CD4-positive, alpha-beta T cell (primary cell): Measurements from ENCODE around the gene ITPKB. TPM values are rescaled to one million over a fixed set of nuclear protein-coding genes. Genes with fewer than 3 reads are reported as not detected.
A peak's percentile ranks its signal among the peaks of the same experiment; 100 is the strongest.

ENCODE experiments used
- ATAC-seq: fragments of 200-7000 bp; cut with Tn5 transposase; one replicate; pipeline ENCODE4 v1.10.0; 2022; ENCODE audit warnings: mild to moderate bottlenecking; ENCODE audit not compliant: poor library complexity
- CTCF ChIA-PET: fragments of 350-600 bp; sonication (Branson Sonifier 250); formaldehyde crosslinking; loops from one replicate; lab custom pipeline; 2021; ENCODE audit warnings: antibody characterized with exemption, inconsistent platforms; lab: Charles Lee
- POLR2A ChIA-PET: fragments of 350-600 bp; sonication (Branson Sonifier 250); formaldehyde crosslinking; loops from one replicate; lab custom pipeline; 2021; ENCODE audit warnings: antibody characterized with exemption, inconsistent platforms; lab: Charles Lee
- DNase-seq, 14 experiments: peaks; one replicate each; pipeline ENCODE4 v3.0.0-alpha.2; 2013 to 2020; ENCODE audit warnings: mixed read lengths in 2 of 14
- H3K27ac ChIP-seq, 2 donors: one replicate each; pipeline versions ENCODE4 v1.5.1 to v1.7.0; 2013; ENCODE audit warnings: low read length in 2 of 2, low read depth in 1 of 2, mild to moderate bottlenecking in 1 of 2
- H3K27me3 ChIP-seq, 2 experiments: 1 replicate in 1 of 2; 2 replicates in 1 of 2; pipeline versions ENCODE4 v1.6.1 to v1.7.0; 2013; ENCODE audit warnings: low read length in 2 of 2, control low read depth in 1 of 2, mild to moderate bottlenecking in 1 of 2, moderate library complexity in 1 of 2; ENCODE audit not compliant: insufficient read depth in 2 of 2, control insufficient read depth in 1 of 2
- H3K36me3 ChIP-seq: one replicate; pipeline ENCODE4 v1.6.1; 2013; ENCODE audit warnings: low read length, control low read depth; ENCODE audit not compliant: insufficient read depth
- H3K4me1 ChIP-seq: one replicate; pipeline ENCODE4 v1.6.1; 2013; ENCODE audit warnings: low read length, control low read depth; ENCODE audit not compliant: insufficient read depth
- H3K4me3 ChIP-seq: one replicate; pipeline ENCODE4 v1.5.1; 2013; ENCODE audit warnings: mild to moderate bottlenecking, low read length, moderate library complexity
- H3K9me3 ChIP-seq, 2 experiments: 1 replicate in 1 of 2; 2 replicates in 1 of 2; pipeline versions ENCODE4 v1.6.1 to v1.7.0; 2013; ENCODE audit warnings: low read length in 2 of 2, mild to moderate bottlenecking in 2 of 2, control low read depth in 1 of 2, moderate library complexity in 1 of 2; ENCODE audit not compliant: control insufficient read depth in 1 of 2, insufficient read depth in 1 of 2
- H3K27ac Mint-ChIP-seq: one replicate; pipeline ENCODE4 v1.8.0; 2020; ENCODE audit warnings: mixed read lengths
- H3K27me3 Mint-ChIP-seq: one replicate; pipeline ENCODE4 v1.8.0; 2021; ENCODE audit warnings: mixed read lengths
- H3K36me3 Mint-ChIP-seq: one replicate; pipeline ENCODE4 v1.8.0; 2021; ENCODE audit warnings: low read depth, mixed read lengths
- H3K4me1 Mint-ChIP-seq: one replicate; pipeline ENCODE4 v1.8.0; 2021; ENCODE audit warnings: low read depth, mixed read lengths
- H3K4me3 Mint-ChIP-seq: one replicate; pipeline ENCODE4 v1.8.0; 2020; ENCODE audit warnings: mild to moderate bottlenecking, mixed read lengths
- H3K9me3 Mint-ChIP-seq: one replicate; pipeline ENCODE4 v1.8.0; 2020; ENCODE audit warnings: mixed read lengths
- CTCF ChIP-seq: fragments of 200-600 bp; IDR thresholded peaks from one replicate; pipeline ENCODE4 v1.8.0; 2022; ENCODE audit warnings: antibody characterized with exemption, mild to moderate bottlenecking
- intact Hi-C, 2 experiments: fragments of 100-400 bp; cut with DNase I in 1 of 2; cut with micrococcal nuclease in 1 of 2; formaldehyde crosslinking; loops; one replicate each; pipeline versions ENCODE4 v1.15.1 to v1.9.0; 2023 to 2025; cut with DNase I, micrococcal nuclease
- total RNA-seq, 174 experiments: library from RNA in 2 of 174; stranded (reverse) in 2 of 174; gene quantifications; one replicate each; pipeline ENCODE4 v1.2.3 and lab custom pipeline; 2021 to 2026

The ITPKB gene
- total RNA-seq, 2 experiments from 2014 or later: 565 to 583 TPM

- Histone ChIP-seq H3K36me3 (peaks cover 20% of the 10 kb centered on the region), H3K4me3 (no peak overlapping the region), H3K9me3 (no peaks in the 10 kb centered on the region), H3K4me1 (peaks cover 98% of the 10 kb centered on the region), H3K27me3 (no peaks in the 10 kb centered on the region), H3K27ac (peak overlapping the region; percentile 86 to 93)
- intact Hi-C loops: no loop called here
- no peak for TF ChIP-seq CTCF
- peak overlapping the region; percentile 98 for H3K27ac Mint-ChIP-seq
- no peaks in the 10 kb centered on the region for H3K9me3 Mint-ChIP-seq
- peaks cover 99% of the 10 kb centered on the region for H3K4me1 Mint-ChIP-seq
- DNase-seq (no peak), ATAC-seq (no peak)
- peak overlapping the region; percentile 87 for H3K4me3 Mint-ChIP-seq
- ChIA-PET POLR2A (interaction anchor here (0.9 to 5.1 kb wide), 9 partner anchors 8 to 204 kb away, joined by 3 to 40 read pairs (median 7); no protein-coding TSS in a partner anchor), CTCF (interaction anchor here (1.2 kb wide), 2 partner anchors 44 to 149 kb away, joined by 3 read pairs; no protein-coding TSS in a partner anchor)
- H3K36me3 Mint-ChIP-seq: peaks cover 74% of the 10 kb centered on the region
- H3K27me3 Mint-ChIP-seq: no peaks in the 10 kb centered on the region
Measured at GRCh38 chr1:226679262-226679661, 59.8 kb downstream of the ITPKB start.

GRCh38 chr1:226678701-226679100 is 60.4 kb downstream of the ITPKB start:
- intact Hi-C loops: no loop called here
- peaks cover 98% of the 10 kb centered on the region for H3K4me1 Mint-ChIP-seq
- Histone ChIP-seq H3K36me3 (peaks cover 20% of the 10 kb centered on the region), H3K27ac (peak overlapping the region; percentile 86 to 93), H3K4me3 (peak overlapping the region; percentile 1), H3K4me1 (peaks cover 98% of the 10 kb centered on the region), H3K9me3 (no peaks in the 10 kb centered on the region), H3K27me3 (no peaks in the 10 kb centered on the region)
- no peaks in the 10 kb centered on the region for H3K9me3 Mint-ChIP-seq
- H3K27ac Mint-ChIP-seq: peak overlapping the region; percentile 98
- TF ChIP-seq CTCF: no peak
- DNase-seq (peak in 5 of 14 experiments; percentile 33 to 82 (median 67)), ATAC-seq (no peak)
- peaks cover 71% of the 10 kb centered on the region for H3K36me3 Mint-ChIP-seq
- H3K27me3 Mint-ChIP-seq: no peaks in the 10 kb centered on the region
- peak overlapping the region; percentile 87 for H3K4me3 Mint-ChIP-seq
- ChIA-PET POLR2A (interaction anchor here (0.9 to 5.1 kb wide), 9 partner anchors 9 to 205 kb away, joined by 3 to 40 read pairs (median 8); no protein-coding TSS in a partner anchor), CTCF (interaction anchor here (1.7 to 3.3 kb wide), 2 partner anchors 9 to 45 kb away, joined by 5 to 22 read pairs; no protein-coding TSS in a partner anchor)

DNA sequence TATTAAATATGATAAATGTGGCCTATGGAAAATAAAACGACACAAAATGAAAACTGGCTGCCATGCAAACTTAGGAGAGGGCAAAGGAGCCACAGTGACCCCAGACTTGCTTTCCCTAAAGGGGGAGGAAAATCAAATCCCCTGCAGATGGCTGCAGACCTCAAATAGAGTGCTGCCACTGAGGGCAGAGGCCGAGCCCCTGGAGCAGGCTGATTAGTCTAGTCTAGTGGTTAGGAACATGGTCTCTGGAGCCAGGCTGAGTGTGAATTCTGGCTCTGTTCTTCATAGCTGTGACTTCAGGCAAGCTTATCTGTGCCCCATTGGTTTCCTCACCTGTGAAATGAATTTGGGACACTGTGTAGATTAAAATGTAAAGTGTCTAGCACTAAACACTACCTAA is 60.8 kb downstream of the ITPKB start:
- CTCF ChIA-PET: interaction anchor here (1.5 to 3.3 kb wide), 3 partner anchors 9 to 53 kb away, joined by 5 to 22 read pairs (median 5); no protein-coding TSS in a partner anchor

More for the DNA sequence above, 60.8 kb downstream of the ITPKB start:
- peak overlapping the region; percentile 86 to 93 for H3K27ac ChIP-seq
- no peaks in the 10 kb centered on the region for H3K9me3 ChIP-seq
- H3K9me3 Mint-ChIP-seq: no peaks in the 10 kb centered on the region
- intact Hi-C loops: no loop called here
- DNase-seq (peak in 1 of 14 experiments; percentile 28), ATAC-seq (no peak)
- POLR2A ChIA-PET: interaction anchor here (1.3 to 5.1 kb wide), 7 partner anchors 9 to 58 kb away, joined by 5 to 40 read pairs (median 11); no protein-coding TSS in a partner anchor
- peak overlapping the region; percentile 87 for H3K4me3 Mint-ChIP-seq
- H3K4me1 ChIP-seq: peaks cover 98% of the 10 kb centered on the region
- peaks cover 20% of the 10 kb centered on the region for H3K36me3 ChIP-seq
- no peaks in the 10 kb centered on the region for H3K27me3 ChIP-seq
- H3K4me1 Mint-ChIP-seq: peaks cover 98% of the 10 kb centered on the region
- peaks cover 69% of the 10 kb centered on the region for H3K36me3 Mint-ChIP-seq
- TF ChIP-seq CTCF: no peak
- H3K27me3 Mint-ChIP-seq: no peaks in the 10 kb centered on the region
- H3K27ac Mint-ChIP-seq: peak overlapping the region; percentile 98
- peak overlapping the region; percentile 1 for H3K4me3 ChIP-seq
